ENCODE measurements around the gene SEC22A. TPM values are rescaled to one million over a fixed set of nuclear protein-coding genes. Genes with fewer than 3 reads are reported as not detected.

SEC22A gene
- total and polyA plus RNA-seq, 2 experiments from 2014 or later = 16.0 to 21.9 TPM

DNA sequence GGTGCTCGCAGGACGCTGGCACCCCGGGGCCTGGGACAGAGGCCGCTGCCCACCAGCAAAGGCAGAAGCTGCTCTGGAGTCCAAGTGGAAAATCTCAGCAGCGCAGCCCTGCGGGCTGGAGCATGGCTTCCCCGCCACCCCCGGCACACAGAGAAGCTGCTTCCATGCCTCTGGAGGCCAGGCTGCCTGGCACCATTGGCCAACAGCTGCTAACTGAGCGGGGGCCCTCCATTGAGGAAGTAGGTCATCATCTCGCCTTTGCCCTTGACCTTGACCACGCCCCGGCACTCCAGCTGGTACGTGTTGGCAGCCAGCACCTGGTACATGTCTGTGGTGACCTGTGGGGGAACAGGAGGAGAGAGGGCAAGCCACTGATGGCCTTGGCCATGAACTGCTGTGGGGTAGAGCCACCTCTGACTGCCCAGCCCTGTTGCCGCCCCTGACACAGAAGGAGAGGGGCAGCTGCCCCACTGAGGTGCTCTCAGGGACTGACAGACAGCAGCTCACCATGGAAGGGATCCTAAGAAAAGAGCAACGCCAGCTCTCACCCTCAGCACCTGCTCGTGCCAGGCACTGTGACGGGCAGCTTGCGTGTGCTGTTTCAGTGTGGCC is 82.8 kb downstream of the SEC22A start:
- DNase-seq (ENCODE audit: low spot score) = no peak
- 88% methylated on average over 18 of the region's 18 CpGs for WGBS (ENCODE audit: low lambda C conversion rate, missing lambda C conversion rate)
- Histone ChIP-seq H3K9me3 (ENCODE audit: low read depth) (no peaks in the 10 kb centered on the region), H3K27me3 (no peaks in the 10 kb centered on the region), H4K20me1 (ENCODE audit: insufficient read depth, poor library complexity, severe bottlenecking) (no peaks in the 10 kb centered on the region), H2AFZ (no peak overlapping the region), H3K79me2 (no peaks in the 10 kb centered on the region), H3K4me3 (no peak overlapping the region), H3K27ac (no peak overlapping the region), H3K9me2 (replicated peaks; ENCODE audit: insufficient read depth) (no peaks in the 10 kb centered on the region), H3K4me1 (ENCODE audit: insufficient read depth) (no peaks in the 10 kb centered on the region), H3K36me3 (replicated peaks; ENCODE audit: insufficient read depth, low read depth) (no peaks in the 10 kb centered on the region), H3K4me2 (no peak overlapping the region)
- TF ChIP-seq EZH2 (IDR thresholded peaks at IDR 0.05; ENCODE audit: borderline replicate concordance) = no peak
- TF ChIP-seq EZH2phosphoT487 (IDR thresholded peaks at IDR 0.05; ENCODE audit: low read depth, severe bottlenecking, unreplicated experiment) = no peak
- TF ChIP-seq, protein P1, sequence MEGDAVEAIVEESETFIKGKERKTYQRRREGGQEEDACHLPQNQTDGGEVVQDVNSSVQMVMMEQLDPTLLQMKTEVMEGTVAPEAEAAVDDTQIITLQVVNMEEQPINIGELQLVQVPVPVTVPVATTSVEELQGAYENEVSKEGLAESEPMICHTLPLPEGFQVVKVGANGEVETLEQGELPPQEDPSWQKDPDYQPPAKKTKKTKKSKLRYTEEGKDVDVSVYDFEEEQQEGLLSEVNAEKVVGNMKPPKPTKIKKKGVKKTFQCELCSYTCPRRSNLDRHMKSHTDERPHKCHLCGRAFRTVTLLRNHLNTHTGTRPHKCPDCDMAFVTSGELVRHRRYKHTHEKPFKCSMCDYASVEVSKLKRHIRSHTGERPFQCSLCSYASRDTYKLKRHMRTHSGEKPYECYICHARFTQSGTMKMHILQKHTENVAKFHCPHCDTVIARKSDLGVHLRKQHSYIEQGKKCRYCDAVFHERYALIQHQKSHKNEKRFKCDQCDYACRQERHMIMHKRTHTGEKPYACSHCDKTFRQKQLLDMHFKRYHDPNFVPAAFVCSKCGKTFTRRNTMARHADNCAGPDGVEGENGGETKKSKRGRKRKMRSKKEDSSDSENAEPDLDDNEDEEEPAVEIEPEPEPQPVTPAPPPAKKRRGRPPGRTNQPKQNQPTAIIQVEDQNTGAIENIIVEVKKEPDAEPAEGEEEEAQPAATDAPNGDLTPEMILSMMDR (IDR thresholded peaks at IDR 0.05; ENCODE audit: poor library complexity) = no peak

- TF ChIP-seq EZH2 (IDR thresholded peaks at IDR 0.05; ENCODE audit: borderline replicate concordance) = no peak
- TF ChIP-seq, protein P1 (IDR thresholded peaks at IDR 0.05; ENCODE audit: poor library complexity) = no peak
- TF ChIP-seq EZH2phosphoT487 (IDR thresholded peaks at IDR 0.05; ENCODE audit: low read depth, severe bottlenecking, unreplicated experiment) = no peak
- H3K9me3 ChIP-seq (ENCODE audit: low read depth) = no peaks in the 10 kb centered on the region
- no peaks in the 10 kb centered on the region for H3K9me2 ChIP-seq (replicated peaks; ENCODE audit: insufficient read depth)
- H2AFZ ChIP-seq = no peak overlapping the region
- H3K27ac ChIP-seq = no peak overlapping the region
- H3K79me2 ChIP-seq = no peaks in the 10 kb centered on the region
- H3K4me3 ChIP-seq = no peak overlapping the region
- H3K27me3 ChIP-seq = no peaks in the 10 kb centered on the region
- H3K4me1 ChIP-seq (ENCODE audit: insufficient read depth) = no peaks in the 10 kb centered on the region
- H3K36me3 ChIP-seq (replicated peaks; ENCODE audit: insufficient read depth, low read depth) = no peaks in the 10 kb centered on the region
- WGBS (ENCODE audit: low lambda C conversion rate, missing lambda C conversion rate) = 69% methylated on average over 9 of the region's 9 CpGs
- DNase-seq (ENCODE audit: low spot score) = no peak
- H3K4me2 ChIP-seq = no peak overlapping the region
- no peaks in the 10 kb centered on the region for H4K20me1 ChIP-seq (ENCODE audit: insufficient read depth, poor library complexity, severe bottlenecking)
Measured at GRCh38 chr3:123285066-123285465, 83.3 kb downstream of the SEC22A start.

GRCh38 chr3:123285479-123285878 is 83.7 kb downstream of the SEC22A start:
- Histone ChIP-seq H3K4me2 (no peak overlapping the region), H2AFZ (no peak overlapping the region), H3K9me3 (ENCODE audit: low read depth) (no peaks in the 10 kb centered on the region), H3K9me2 (replicated peaks; ENCODE audit: insufficient read depth) (no peaks in the 10 kb centered on the region), H4K20me1 (ENCODE audit: insufficient read depth, poor library complexity, severe bottlenecking) (no peaks in the 10 kb centered on the region), H3K4me1 (ENCODE audit: insufficient read depth) (no peaks in the 10 kb centered on the region), H3K36me3 (replicated peaks; ENCODE audit: insufficient read depth, low read depth) (no peaks in the 10 kb centered on the region), H3K27ac (no peak overlapping the region), H3K79me2 (no peaks in the 10 kb centered on the region), H3K4me3 (no peak overlapping the region), H3K27me3 (no peaks in the 10 kb centered on the region)
- DNase-seq (ENCODE audit: low spot score) = no peak
- WGBS (ENCODE audit: low lambda C conversion rate, missing lambda C conversion rate) = 89% methylated on average over 4 of the region's 4 CpGs
- no peak for TF ChIP-seq EZH2 (IDR thresholded peaks at IDR 0.05; ENCODE audit: borderline replicate concordance)
- TF ChIP-seq, protein P1 (IDR thresholded peaks at IDR 0.05; ENCODE audit: poor library complexity) = no peak
- no peak for TF ChIP-seq EZH2phosphoT487 (IDR thresholded peaks at IDR 0.05; ENCODE audit: low read depth, severe bottlenecking, unreplicated experiment)

Measured in hepatocyte (in vitro differentiated cells).